ENCODE data around the gene RASD2.
"Not testable (repeated sequence)": the region's sequence is repeated elsewhere in the genome, so short reads cannot be mapped to it uniquely, and the experiment has no call there.

RASD2 gene

DNA sequence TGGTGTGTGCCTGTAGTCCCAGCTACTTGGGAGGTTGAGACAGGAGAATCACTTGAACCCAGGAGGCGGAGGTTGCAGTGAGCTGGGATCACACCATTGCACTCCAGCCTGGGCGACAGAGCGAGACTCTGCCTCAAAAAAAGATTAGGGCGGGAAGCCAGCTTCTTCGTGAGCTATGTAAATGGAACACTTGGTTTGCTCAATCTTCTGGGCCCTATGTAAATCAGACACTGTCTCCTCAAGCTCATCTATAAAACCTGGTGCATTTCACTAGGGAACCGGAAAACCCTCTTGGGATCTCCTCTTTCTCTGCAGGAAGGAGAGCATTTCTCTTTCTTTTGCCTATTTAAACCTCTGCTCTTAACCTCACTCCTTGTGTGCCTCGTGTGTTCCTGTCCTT is 32.8 kb upstream of the RASD2 start:
- H3K9me3 ChIP-seq (ENCODE audit: insufficient read depth, low read depth, low read length); H3K27ac ChIP-seq (ENCODE audit: low read depth, low read length); H3K27me3 ChIP-seq (ENCODE audit: insufficient read depth, low read length); H3K4me3 ChIP-seq (ENCODE audit: low read length); H3K9ac ChIP-seq (ENCODE audit: low read depth, low read length); H3K36me3 ChIP-seq (ENCODE audit: insufficient read depth, low read length): not testable (repeated sequence)
- WGBS, result 90% methylated on average over 7 of the region's 7 CpGs
- peaks cover 15% of the 10 kb centered on the region for H3K4me1 ChIP-seq (ENCODE audit: insufficient read depth, low read length)

DNA sequence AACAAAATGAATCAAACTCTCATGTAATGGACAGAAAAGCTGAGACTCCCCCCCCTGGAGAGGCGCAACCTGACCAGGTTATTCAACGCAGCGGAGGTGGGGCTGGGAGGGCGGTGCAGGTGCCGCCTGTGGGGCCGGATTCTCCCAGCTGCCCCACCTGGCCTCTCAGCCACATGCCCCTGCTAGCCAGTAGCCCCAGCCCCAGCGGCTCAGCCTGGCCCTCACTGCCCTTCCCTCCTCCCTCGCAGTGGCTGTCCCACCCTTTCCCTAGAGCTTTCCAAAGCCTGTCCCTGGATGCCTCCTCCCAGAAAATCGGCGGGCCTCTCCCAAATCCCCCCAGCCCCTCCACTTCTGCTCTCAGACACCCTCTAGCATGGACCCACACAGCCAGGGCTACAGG is 31.2 kb upstream of the RASD2 start:
- no peaks in the 10 kb centered on the region for H3K36me3 ChIP-seq (ENCODE audit: insufficient read depth, low read length)

GRCh38 chr22:35509960-35510359 is 30.7 kb upstream of the RASD2 start:
- no peak overlapping the region for H3K9ac ChIP-seq (ENCODE audit: low read depth, low read length)

More for the DNA sequence above, 31.2 kb upstream of the RASD2 start:
- Histone ChIP-seq H3K27ac (ENCODE audit: low read depth, low read length) (no peak overlapping the region), H3K4me3 (ENCODE audit: low read length) (no peak overlapping the region), H3K9me3 (ENCODE audit: insufficient read depth, low read depth, low read length) (no peaks in the 10 kb centered on the region), H3K4me1 (ENCODE audit: insufficient read depth, low read length) (peaks cover 17% of the 10 kb centered on the region), H3K27me3 (ENCODE audit: insufficient read depth, low read length) (no peaks in the 10 kb centered on the region), H3K9ac (ENCODE audit: low read depth, low read length) (no peak overlapping the region)
- 89% methylated on average over 10 of the region's 10 CpGs for WGBS

DNA sequence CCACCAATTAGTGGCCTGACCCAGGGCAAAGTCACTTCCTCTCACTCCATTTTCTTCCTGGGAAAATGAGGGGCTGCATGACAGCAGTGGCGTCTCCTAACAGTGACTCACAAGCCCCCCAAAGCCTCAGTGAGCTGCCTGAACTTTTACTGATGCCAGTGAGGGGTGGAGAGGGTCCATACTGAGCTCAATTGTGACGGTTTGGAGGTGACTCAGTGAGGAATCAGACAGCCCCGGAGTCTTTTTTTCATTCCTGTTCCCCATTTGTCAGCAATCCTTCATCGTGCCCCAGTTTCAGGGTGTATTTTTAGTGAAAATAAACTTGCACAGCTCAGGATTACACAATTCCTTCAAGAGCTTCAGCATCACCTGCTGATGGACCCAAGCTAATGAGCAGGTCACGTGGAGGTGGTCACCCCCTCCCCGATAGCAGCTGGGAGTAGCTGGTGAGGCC is 30.1 kb upstream of the RASD2 start:
- Histone ChIP-seq H3K9ac (ENCODE audit: low read depth, low read length) (no peak overlapping the region; the same call in 1 of the 2 replicates), H3K4me3 (ENCODE audit: low read length) (no peak overlapping the region), H3K4me1 (ENCODE audit: insufficient read depth, low read length) (peaks cover 17% of the 10 kb centered on the region), H3K27ac (ENCODE audit: low read depth, low read length) (no peak overlapping the region), H3K9me3 (ENCODE audit: insufficient read depth, low read depth, low read length) (no peaks in the 10 kb centered on the region), H3K36me3 (ENCODE audit: insufficient read depth, low read length) (no peaks in the 10 kb centered on the region), H3K27me3 (ENCODE audit: insufficient read depth, low read length) (no peaks in the 10 kb centered on the region)
- WGBS, result 97% methylated on average over 5 of the region's 6 CpGs

More at GRCh38 chr22:35509960-35510359, 30.7 kb upstream of the RASD2 start:
- Histone ChIP-seq H3K4me3 (ENCODE audit: low read length) (no peak overlapping the region), H3K36me3 (ENCODE audit: insufficient read depth, low read length) (no peaks in the 10 kb centered on the region), H3K4me1 (ENCODE audit: insufficient read depth, low read length) (peaks cover 17% of the 10 kb centered on the region), H3K27ac (ENCODE audit: low read depth, low read length) (no peak overlapping the region), H3K27me3 (ENCODE audit: insufficient read depth, low read length) (no peaks in the 10 kb centered on the region), H3K9me3 (ENCODE audit: insufficient read depth, low read depth, low read length) (no peaks in the 10 kb centered on the region)
- 81% methylated on average over 2 of the region's 2 CpGs for WGBS

GRCh38 chr22:35510951-35511350 is 29.7 kb upstream of the RASD2 start:
- Histone ChIP-seq H3K9ac (ENCODE audit: low read depth, low read length) (no peak overlapping the region), H3K9me3 (ENCODE audit: insufficient read depth, low read depth, low read length) (no peaks in the 10 kb centered on the region), H3K4me3 (ENCODE audit: low read length) (no peak overlapping the region), H3K27me3 (ENCODE audit: insufficient read depth, low read length) (no peaks in the 10 kb centered on the region), H3K27ac (ENCODE audit: low read depth, low read length) (no peak overlapping the region), H3K4me1 (ENCODE audit: insufficient read depth, low read length) (peaks cover 17% of the 10 kb centered on the region), H3K36me3 (ENCODE audit: insufficient read depth, low read length) (no peaks in the 10 kb centered on the region)
- 87% methylated on average over 4 of the region's 4 CpGs for WGBS

DNA sequence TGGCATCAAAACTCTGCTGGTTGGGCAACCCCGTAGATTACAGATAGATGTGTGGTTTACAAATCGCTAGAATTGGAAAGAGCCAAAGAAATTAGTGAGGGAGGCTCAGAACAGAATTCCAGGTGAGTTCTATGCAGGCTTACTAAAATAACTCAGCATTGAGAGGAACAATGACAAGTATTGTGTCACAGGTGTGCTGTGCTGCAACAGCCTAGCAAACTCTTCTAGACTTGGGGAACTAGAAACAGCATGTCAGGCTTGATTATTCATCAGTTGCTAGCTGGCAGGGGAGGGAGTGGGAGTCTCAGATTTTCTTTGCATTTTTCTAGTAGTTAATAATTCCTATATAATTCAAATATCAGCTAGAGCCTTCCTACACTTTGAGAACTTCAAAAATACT is 26.3 kb upstream of the RASD2 start:
- no peaks in the 10 kb centered on the region for H3K9me3 ChIP-seq (ENCODE audit: insufficient read depth, low read depth, low read length)
- H3K4me1 ChIP-seq (ENCODE audit: insufficient read depth, low read length), result peaks cover 17% of the 10 kb centered on the region
- H3K27me3 ChIP-seq (ENCODE audit: insufficient read depth, low read length), result no peaks in the 10 kb centered on the region
- no peak overlapping the region for H3K4me3 ChIP-seq (ENCODE audit: low read length)
- WGBS, result 92% methylated on average over 2 of the region's 2 CpGs
- no peaks in the 10 kb centered on the region for H3K36me3 ChIP-seq (ENCODE audit: insufficient read depth, low read length)
- H3K9ac ChIP-seq (ENCODE audit: low read depth, low read length), result no peak overlapping the region
- H3K27ac ChIP-seq (ENCODE audit: low read depth, low read length), result no peak overlapping the region

DNA sequence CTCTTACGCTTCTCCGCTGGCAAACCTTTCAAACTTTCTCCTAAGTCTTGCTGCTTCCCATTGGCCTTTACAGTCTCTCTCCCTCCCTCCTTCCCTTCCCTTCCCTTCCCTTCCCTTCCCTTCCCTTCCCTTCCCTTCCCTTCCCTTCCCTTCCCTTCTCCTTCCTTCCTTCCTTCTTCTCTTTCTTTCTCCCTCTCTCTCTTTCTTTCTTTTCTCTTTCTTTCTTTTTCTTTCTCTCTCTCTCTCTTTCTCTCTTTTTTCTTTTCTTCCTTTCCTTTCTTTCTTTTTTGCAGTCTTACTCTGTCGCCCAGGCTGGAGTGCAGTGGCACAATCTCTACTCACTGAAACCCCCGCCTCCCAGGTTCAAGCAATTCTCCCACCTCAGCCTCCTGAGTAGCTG is 24.7 kb upstream of the RASD2 start:
- not testable (repeated sequence) for H3K9ac ChIP-seq (ENCODE audit: low read depth, low read length); H3K4me1 ChIP-seq (ENCODE audit: insufficient read depth, low read length); H3K36me3 ChIP-seq (ENCODE audit: insufficient read depth, low read length); H3K9me3 ChIP-seq (ENCODE audit: insufficient read depth, low read depth, low read length); H3K27me3 ChIP-seq (ENCODE audit: insufficient read depth, low read length); H3K4me3 ChIP-seq (ENCODE audit: low read length); H3K27ac ChIP-seq (ENCODE audit: low read depth, low read length)
- WGBS, result 94% methylated on average over 4 of the region's 4 CpGs

DNA sequence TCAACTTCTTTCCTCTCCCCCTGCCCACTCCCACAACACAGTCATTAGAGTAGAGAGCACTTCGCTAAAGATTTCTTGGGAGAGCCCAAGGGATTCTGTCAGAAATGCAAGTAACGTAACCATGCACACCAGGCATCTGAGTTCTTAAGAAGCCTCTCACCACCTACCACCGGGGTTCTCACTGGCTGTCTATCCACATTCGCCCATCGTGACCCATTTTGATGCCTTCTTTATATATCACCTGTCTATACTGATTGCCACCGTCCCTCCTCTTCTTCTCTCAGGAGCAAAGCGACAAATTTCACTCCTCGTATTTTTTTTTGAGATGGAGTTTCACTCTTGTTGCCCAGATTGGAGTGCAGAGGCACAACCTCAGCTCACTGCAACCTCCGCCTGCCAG is 23.9 kb upstream of the RASD2 start:
- Histone ChIP-seq H3K4me1 (ENCODE audit: insufficient read depth, low read length) (peaks cover 2% of the 10 kb centered on the region; the same call in 1 of the 2 replicates), H3K9me3 (ENCODE audit: insufficient read depth, low read depth, low read length) (no peaks in the 10 kb centered on the region), H3K36me3 (ENCODE audit: insufficient read depth, low read length) (no peaks in the 10 kb centered on the region), H3K27ac (ENCODE audit: low read depth, low read length) (no peak overlapping the region), H3K27me3 (ENCODE audit: insufficient read depth, low read length) (no peaks in the 10 kb centered on the region), H3K9ac (ENCODE audit: low read depth, low read length) (no peak overlapping the region), H3K4me3 (ENCODE audit: low read length) (no peak overlapping the region)
- 93% methylated on average over 9 of the region's 9 CpGs for WGBS

DNA sequence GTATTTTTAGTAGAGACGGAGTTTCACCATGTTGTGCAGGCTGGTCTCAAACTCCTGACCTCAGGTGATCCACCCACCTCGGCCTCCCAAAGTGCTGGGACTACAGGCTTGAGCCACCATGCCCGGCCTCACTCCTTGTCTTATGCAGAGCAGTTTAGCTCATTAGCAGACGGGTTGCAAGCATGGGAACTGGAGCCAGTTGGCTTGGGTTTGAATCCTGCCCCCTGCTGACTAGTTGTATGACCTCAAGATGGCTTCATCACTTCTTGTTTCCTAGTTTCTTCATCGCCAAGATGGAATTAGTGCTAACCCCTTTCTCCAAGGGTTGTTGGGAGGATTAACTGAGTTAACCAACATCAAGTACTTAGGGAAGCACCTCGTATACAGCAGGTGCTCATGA is 23.4 kb upstream of the RASD2 start:
- peaks cover 2% of the 10 kb centered on the region; the same call in 1 of the 2 replicates for H3K4me1 ChIP-seq (ENCODE audit: insufficient read depth, low read length)
- 78% methylated on average over 6 of the region's 6 CpGs for WGBS
- H3K9me3 ChIP-seq (ENCODE audit: insufficient read depth, low read depth, low read length), result no peaks in the 10 kb centered on the region
- H3K27ac ChIP-seq (ENCODE audit: low read depth, low read length), result no peak overlapping the region
- H3K27me3 ChIP-seq (ENCODE audit: insufficient read depth, low read length), result no peaks in the 10 kb centered on the region
- H3K36me3 ChIP-seq (ENCODE audit: insufficient read depth, low read length), result no peaks in the 10 kb centered on the region
- no peak overlapping the region for H3K4me3 ChIP-seq (ENCODE audit: low read length)
- no peak overlapping the region for H3K9ac ChIP-seq (ENCODE audit: low read depth, low read length)

DNA sequence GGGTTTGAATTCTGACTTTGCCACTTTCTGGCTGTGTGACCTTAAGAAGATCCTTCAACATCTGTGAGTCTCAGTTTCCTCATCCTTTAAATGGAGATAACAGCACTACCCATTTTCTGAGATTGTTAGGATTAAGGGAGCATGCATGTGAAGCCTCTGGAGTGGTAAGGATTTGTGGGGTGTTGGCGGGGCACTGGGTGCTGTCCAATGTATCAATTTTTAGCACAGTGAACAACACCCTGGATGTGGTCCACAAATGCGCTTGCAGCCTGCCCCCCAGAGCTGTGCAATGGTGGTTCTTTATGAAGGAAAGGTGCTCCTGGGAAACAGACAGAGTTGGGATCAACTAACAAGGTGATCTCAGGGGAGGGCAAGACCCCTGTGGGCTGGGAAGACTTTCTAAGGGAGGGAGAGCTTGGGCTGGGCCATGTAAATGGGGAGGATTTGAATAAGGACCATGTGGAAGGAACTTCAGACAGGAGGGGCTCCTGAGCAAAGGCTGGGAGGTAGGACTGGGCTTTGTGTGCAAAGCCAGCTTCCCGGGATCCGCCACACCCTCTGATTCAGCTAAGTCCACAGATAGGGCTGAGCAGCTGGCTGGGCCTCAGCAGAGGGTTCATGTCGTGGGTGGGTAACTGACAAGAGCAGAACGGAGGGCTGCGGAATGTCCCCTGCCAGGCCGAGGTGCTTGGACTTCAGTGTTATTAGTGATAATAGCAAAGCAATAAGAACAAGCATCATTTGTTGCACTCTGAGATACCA is 22.7 kb upstream of the RASD2 start:
- Histone ChIP-seq H3K4me3 (ENCODE audit: low read length) (no peak overlapping the region), H3K27me3 (ENCODE audit: insufficient read depth, low read length) (no peaks in the 10 kb centered on the region; the same call in 1 of the 2 replicates), H3K9ac (ENCODE audit: low read depth, low read length) (no peak overlapping the region), H3K9me3 (ENCODE audit: insufficient read depth, low read depth, low read length) (no peaks in the 10 kb centered on the region), H3K27ac (ENCODE audit: low read depth, low read length) (no peak overlapping the region), H3K4me1 (ENCODE audit: insufficient read depth, low read length) (peaks cover 1% of the 10 kb centered on the region; the same call in 1 of the 2 replicates), H3K36me3 (ENCODE audit: insufficient read depth, low read length) (no peaks in the 10 kb centered on the region)
- WGBS, result 73% methylated on average over 8 of the region's 8 CpGs

- no peaks in the 10 kb centered on the region for H3K4me1 ChIP-seq (ENCODE audit: insufficient read depth, low read length)
- H3K4me3 ChIP-seq (ENCODE audit: low read length), result no peak overlapping the region
- H3K9me3 ChIP-seq (ENCODE audit: insufficient read depth, low read depth, low read length), result no peaks in the 10 kb centered on the region
- H3K36me3 ChIP-seq (ENCODE audit: insufficient read depth, low read length), result no peaks in the 10 kb centered on the region
- WGBS, result 89% methylated on average over 7 of the region's 7 CpGs
- no peaks in the 10 kb centered on the region; the same call in 1 of the 2 replicates for H3K27me3 ChIP-seq (ENCODE audit: insufficient read depth, low read length)
- no peak overlapping the region for H3K27ac ChIP-seq (ENCODE audit: low read depth, low read length)
- H3K9ac ChIP-seq (ENCODE audit: low read depth, low read length), result no peak overlapping the region
Observed at GRCh38 chr22:35518811-35519210, 21.8 kb upstream of the RASD2 start.

Measured in HUES64 (cell line).